Measurements from ENCODE around the gene LAGE3.

Gene LAGE3

DNA sequence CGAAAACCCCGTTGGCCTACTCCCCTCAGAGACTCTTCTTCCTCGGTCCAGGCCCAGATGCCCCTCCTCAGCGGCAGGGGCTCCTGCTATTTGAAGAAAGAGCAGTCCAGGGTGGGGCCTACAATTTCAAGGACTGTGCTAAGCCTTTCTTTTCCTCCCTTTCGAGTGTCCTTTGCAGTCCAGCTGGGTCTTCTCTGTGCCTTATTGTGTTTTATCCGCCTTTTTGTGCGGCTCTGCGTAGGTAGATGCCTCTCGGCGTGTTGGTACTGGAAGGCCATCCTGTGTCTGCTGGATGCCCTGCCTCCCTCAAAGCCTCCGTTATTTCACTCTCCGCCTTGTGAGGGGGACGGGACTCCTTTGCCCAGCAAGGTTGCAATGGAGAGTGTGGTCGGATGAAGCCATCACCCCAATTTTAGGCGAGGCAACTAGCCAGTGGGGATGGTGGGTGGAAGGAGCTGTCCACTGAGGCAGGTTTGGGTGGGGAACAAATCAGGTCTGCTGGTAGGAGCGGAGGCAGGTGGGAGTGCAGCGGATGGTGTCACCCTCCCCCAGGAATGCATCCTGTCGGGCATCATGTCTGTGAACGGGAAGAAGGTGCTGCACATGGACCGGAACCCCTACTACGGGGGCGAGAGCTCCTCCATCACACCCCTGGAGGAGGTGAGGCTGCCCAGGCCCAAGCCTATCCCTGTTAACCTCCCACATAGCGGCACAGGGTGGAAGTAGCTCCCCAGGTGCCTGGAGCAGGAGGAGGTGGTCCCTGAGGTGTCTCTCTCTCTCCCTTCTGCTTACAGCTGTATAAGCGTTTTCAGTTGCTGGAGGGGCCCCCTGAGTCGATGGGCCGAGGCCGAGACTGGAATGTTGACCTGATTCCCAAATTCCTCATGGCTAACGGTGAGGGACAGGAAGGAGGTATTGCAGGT lies 40.8 kb downstream of the LAGE3 start:
- Histone ChIP-seq H3K4me3 (ENCODE audit: low read depth, low read length) (peak overlapping the region; percentile 64), H3K4me1 (no peaks in the 10 kb centered on the region; the same call in 1 of the 2 replicates), H3K27me3 (no peaks in the 10 kb centered on the region), H3K9me3 (no peaks in the 10 kb centered on the region), H3K36me3 (peaks cover 34% of the 10 kb centered on the region)
- no peak for DNase-seq
- TF ChIP-seq, protein P1, sequence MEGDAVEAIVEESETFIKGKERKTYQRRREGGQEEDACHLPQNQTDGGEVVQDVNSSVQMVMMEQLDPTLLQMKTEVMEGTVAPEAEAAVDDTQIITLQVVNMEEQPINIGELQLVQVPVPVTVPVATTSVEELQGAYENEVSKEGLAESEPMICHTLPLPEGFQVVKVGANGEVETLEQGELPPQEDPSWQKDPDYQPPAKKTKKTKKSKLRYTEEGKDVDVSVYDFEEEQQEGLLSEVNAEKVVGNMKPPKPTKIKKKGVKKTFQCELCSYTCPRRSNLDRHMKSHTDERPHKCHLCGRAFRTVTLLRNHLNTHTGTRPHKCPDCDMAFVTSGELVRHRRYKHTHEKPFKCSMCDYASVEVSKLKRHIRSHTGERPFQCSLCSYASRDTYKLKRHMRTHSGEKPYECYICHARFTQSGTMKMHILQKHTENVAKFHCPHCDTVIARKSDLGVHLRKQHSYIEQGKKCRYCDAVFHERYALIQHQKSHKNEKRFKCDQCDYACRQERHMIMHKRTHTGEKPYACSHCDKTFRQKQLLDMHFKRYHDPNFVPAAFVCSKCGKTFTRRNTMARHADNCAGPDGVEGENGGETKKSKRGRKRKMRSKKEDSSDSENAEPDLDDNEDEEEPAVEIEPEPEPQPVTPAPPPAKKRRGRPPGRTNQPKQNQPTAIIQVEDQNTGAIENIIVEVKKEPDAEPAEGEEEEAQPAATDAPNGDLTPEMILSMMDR (IDR thresholded peaks at IDR 0.05; ENCODE audit: low read depth, low read length): no peak

DNA sequence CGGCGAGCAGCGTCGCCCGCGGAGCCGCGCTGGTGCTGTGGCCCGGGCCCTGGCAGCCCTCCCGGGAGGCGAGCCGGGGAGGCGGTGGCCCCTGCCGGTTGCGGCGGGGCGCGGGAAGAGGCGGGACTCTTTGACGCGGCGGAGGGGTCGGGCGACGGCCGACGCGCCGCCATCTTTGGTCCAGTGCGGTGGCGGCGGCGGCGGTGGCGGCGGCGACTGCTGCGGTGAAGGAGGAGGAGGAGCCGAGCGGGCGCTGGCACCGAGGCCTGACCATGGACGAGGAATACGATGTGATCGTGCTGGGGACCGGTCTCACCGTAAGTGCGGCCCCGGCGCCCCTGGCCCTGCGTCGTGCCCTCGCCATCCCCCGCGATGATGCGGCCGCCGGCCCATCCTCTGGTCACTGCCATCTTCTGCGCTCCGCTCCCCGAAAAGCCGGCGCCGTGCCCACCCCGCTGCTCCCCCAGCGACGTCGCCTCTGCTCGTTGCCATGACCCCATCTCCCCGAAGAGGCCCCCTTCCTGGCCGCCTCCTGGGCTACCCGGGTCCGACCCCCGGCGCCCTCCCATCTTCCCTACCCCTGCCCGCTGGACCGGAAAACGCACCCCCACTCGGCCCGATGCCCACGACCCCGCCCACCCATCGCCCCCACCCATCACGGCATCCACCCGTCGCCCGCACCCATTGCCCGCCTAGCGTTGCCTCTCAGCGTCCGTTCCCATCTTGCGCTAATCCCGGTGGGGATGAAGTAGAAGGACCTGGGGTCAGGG lies 41.9 kb downstream of the LAGE3 start, which contains the start of gene GDI1:
TSS of gene GDI1 (plus strand) at position 172 of the 770 bp plus-strand sequence. CDS start at position 273, 101 bp downstream.
- DNase-seq: peak; percentile 72
- no peaks in the 10 kb centered on the region for H3K9me3 ChIP-seq
- no peaks in the 10 kb centered on the region for H3K4me1 ChIP-seq
- H3K27me3 ChIP-seq: no peaks in the 10 kb centered on the region
- TF ChIP-seq, protein P1 (IDR thresholded peaks at IDR 0.05; ENCODE audit: low read depth, low read length): no peak
- peak within 1 kb of the TSS; percentile 64 for H3K4me3 ChIP-seq (ENCODE audit: low read depth, low read length)
- peaks cover 39% of the 10 kb centered on the region for H3K36me3 ChIP-seq

DNA sequence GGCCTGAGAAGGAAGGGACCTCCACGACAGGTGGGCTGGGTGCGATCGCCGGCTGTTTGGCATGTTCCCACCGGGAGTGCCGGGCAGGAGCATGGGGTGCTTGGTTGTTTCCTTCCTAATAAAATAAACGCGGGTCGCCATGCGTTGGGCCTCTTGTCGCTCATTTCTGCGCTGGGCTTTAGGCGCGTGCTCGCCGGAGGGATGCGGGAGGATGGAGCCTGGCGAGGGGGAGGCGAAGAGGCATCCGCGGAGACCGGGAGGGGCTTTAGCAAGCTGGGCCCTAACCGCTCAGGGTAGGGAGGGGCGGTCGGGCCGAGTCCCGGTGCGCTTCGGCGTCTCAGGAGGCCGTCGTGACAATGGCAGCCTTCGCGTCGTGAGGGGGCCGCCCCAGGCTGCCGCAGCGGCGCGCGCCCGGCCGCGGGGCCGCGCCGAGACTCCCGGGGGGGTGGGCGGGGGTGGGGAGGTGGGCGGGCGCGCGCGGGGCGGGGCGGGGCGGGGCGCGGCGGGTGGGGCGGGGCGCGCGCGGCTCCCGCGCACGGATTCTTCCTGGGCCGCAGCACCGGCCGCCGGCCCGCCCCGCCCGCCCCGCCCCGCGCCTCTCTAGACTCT lies 42.6 kb downstream of the LAGE3 start:
- Histone ChIP-seq H3K9me3 (no peaks in the 10 kb centered on the region), H3K27me3 (no peaks in the 10 kb centered on the region), H3K36me3 (peaks cover 37% of the 10 kb centered on the region), H3K4me3 (ENCODE audit: low read depth, low read length) (peak overlapping the region; percentile 64), H3K4me1 (no peaks in the 10 kb centered on the region)
- peak; percentile 58 for DNase-seq
- TF ChIP-seq, protein P1 (IDR thresholded peaks at IDR 0.05; ENCODE audit: low read depth, low read length): no peak

DNA sequence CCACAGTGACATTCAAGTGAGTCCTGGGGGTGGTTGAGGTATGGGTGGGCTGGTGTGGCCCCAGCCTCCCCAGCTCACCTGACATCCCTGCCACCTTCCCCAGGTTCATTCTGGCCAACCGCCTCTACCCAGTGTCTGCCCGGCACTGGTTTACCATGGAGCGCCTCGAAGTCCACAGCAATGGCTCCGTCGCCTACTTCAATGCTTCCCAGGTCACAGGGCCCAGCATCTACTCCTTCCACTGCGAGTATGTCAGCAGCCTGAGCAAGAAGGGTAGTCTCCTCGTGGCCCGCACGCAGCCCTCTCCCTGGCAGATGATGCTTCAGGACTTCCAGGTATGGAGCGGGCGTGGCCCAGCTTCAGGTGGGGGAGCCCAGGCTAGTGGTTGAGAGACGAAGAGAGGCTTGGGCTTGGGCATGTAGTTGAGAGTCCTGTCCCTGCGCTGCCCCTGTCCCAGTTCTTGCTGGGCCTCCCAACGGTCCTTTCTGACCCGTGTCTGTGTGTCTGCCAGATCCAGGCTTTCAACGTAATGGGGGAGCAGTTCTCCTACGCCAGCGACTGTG lies 43.8 kb downstream of the LAGE3 start:
- peaks cover 32% of the 10 kb centered on the region for H3K36me3 ChIP-seq
- DNase-seq: no peak

DNA sequence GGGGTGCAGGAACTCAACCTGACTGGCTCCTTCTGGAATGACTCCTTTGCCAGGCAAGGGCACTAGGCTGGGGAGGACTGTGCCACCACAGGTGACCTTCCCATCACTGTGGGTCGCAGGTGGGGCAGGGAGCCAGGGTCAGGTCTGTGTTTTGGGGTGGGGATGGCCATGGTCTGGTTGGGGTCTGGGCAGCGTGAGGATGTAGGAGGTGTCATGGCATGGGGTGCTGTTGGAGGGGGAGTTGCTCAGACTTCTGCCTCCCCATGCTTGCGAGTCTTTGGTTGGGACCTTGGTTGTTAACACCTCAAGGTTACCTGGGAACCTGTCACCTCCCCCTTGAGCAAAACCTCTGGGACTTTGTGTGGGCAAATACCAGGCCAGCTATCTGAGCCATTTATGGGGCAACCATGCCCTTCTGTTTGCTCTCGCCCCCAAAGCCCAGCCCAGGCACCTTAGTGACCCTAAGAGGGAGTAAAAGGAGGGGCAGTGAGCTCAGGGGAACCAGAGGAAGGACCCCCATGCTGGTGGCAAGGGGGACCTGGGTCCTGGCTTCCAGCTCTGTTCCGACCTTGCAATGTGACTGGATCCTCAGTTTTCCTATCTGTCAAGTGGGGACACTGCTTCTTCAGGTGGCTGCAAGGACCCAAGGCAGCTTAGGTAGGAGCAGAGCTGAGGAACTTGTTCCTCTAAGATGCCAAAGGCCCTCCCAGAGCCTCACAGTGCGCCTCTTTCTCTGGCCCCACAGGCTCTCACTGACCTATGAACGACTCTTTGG lies 44.5 kb downstream of the LAGE3 start:
- Histone ChIP-seq H3K4me3 (ENCODE audit: low read depth, low read length) (no peak overlapping the region), H3K27me3 (no peaks in the 10 kb centered on the region), H3K9me3 (no peaks in the 10 kb centered on the region), H3K36me3 (peaks cover 32% of the 10 kb centered on the region), H3K4me1 (no peaks in the 10 kb centered on the region)
- TF ChIP-seq, protein P1 (IDR thresholded peaks at IDR 0.05; ENCODE audit: low read depth, low read length): no peak
- DNase-seq: no peak

More for the DNA sequence above, 43.8 kb downstream of the LAGE3 start:
- H3K4me3 ChIP-seq (ENCODE audit: low read depth, low read length): no peak overlapping the region
- no peaks in the 10 kb centered on the region for H3K27me3 ChIP-seq
- no peaks in the 10 kb centered on the region for H3K4me1 ChIP-seq
- H3K9me3 ChIP-seq: no peaks in the 10 kb centered on the region
- TF ChIP-seq, protein P1 (IDR thresholded peaks at IDR 0.05; ENCODE audit: low read depth, low read length): no peak

Measured in BE2C (cell line).